ENCODE data around the gene CCNG2. TPM values are rescaled to one million over a fixed set of nuclear protein-coding genes. Genes with fewer than 3 reads are reported as not detected.

CCNG2 gene
- total RNA-seq, 1 donor from 2014 or later = 7.8 TPM

DNA sequence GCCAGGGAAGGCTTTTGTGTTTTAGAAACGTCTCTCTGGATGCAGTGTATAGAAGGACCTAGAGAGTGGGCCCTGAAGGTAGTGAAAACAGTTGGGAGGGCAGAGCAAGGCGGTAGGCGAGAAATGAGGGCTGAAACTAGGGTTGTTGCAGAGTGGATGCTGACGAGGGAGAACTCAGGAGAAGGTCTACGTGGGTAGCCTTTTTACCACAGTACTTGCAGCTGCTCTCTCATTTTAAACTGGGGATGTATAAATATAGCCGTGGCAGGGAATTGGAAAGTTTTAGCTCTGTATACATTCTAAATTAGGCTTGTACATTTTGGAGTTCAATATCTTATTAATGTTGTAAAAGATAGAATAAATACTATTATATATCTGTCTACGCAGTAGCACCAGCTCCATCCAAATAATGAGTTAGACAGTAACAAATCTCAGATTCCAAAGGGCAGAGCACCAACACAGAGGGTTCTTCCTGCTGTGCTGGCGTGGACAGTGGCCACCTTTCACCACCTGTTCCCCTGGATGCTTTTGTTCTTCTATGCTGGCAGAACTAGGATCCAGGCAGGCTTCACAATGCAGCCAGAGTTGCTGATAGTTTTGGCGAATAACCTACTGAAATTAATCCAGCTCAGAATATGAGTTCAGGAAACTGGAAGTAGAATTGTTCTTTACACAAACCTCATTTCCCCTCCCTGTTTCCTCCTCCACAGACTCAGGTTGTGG lies 31.7 kb downstream of the CCNG2 start:
- H3K36me3 Mint-ChIP-seq (ENCODE audit: low read depth) = no peaks in the 10 kb centered on the region
- H3K4me3 Mint-ChIP-seq = no peak overlapping the region
- H3K9me3 Mint-ChIP-seq = no peaks in the 10 kb centered on the region
- DNase-seq (ENCODE audit: low spot score) = no peak
- H3K4me1 Mint-ChIP-seq (ENCODE audit: low read depth) = peaks cover 8% of the 10 kb centered on the region
- intact Hi-C loops (cut with micrococcal nuclease) = no loop called here
- no peak overlapping the region for H3K27ac Mint-ChIP-seq
- H3K27me3 Mint-ChIP-seq (ENCODE audit: insufficient read depth) = peaks cover 12% of the 10 kb centered on the region

GRCh38 chr4:77189412-77189811 lies 32.4 kb downstream of the CCNG2 start:
- Mint-ChIP-seq H3K4me1 (ENCODE audit: low read depth) (peaks cover 15% of the 10 kb centered on the region), H3K36me3 (ENCODE audit: low read depth) (no peaks in the 10 kb centered on the region), H3K27ac (no peak overlapping the region), H3K9me3 (no peaks in the 10 kb centered on the region), H3K27me3 (ENCODE audit: insufficient read depth) (peaks cover 10% of the 10 kb centered on the region), H3K4me3 (no peak overlapping the region)
- intact Hi-C loops (cut with micrococcal nuclease) = no loop called here
- DNase-seq (ENCODE audit: low spot score) = no peak

DNA sequence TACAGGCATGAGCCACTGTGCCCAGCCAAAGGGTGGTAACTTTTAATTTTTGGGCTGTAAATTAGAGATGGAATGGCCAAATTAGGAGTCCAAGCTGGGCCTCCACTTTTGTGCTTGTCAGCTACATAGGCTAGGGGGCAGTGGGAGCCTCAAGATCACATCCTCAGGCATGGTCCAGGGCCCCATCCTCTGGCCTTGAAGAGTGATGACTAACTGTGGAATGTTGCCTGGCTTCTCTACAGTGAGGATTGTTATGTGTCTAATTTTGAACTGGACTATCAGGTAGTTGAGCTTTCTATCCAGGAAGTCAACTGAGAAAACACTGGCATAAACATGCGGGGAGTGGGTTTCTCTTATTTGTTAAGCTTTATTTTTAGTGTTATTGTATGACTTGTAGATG lies 33.0 kb downstream of the CCNG2 start:
- intact Hi-C loops (cut with micrococcal nuclease) = no loop called here
- no peaks in the 10 kb centered on the region for H3K36me3 Mint-ChIP-seq (ENCODE audit: low read depth)

GRCh38 chr4:77193046-77193445 lies 36.0 kb downstream of the CCNG2 start:
- Mint-ChIP-seq H3K4me3 (peak overlapping the region; percentile 83), H3K4me1 (ENCODE audit: low read depth) (peaks cover 20% of the 10 kb centered on the region), H3K36me3 (ENCODE audit: low read depth) (no peaks in the 10 kb centered on the region), H3K27ac (peak overlapping the region; percentile 79), H3K9me3 (no peaks in the 10 kb centered on the region), H3K27me3 (ENCODE audit: insufficient read depth) (peaks cover 6% of the 10 kb centered on the region)
- no peak for DNase-seq (ENCODE audit: low spot score)
- intact Hi-C loops (cut with micrococcal nuclease) = loop anchor here (1.0 kb wide), 1 partner anchor 36 kb away; the partner anchor contains the start of gene CCNG2

More for the DNA sequence above, 33.0 kb downstream of the CCNG2 start:
- Mint-ChIP-seq H3K27me3 (ENCODE audit: insufficient read depth) (peaks cover 9% of the 10 kb centered on the region), H3K9me3 (no peaks in the 10 kb centered on the region), H3K4me3 (no peak overlapping the region), H3K4me1 (ENCODE audit: low read depth) (peaks cover 20% of the 10 kb centered on the region), H3K27ac (no peak overlapping the region)
- no peak for DNase-seq (ENCODE audit: low spot score)

GRCh38 chr4:77193511-77194102 lies 36.6 kb downstream of the CCNG2 start:
- Mint-ChIP-seq H3K4me1 (ENCODE audit: low read depth) (peaks cover 20% of the 10 kb centered on the region), H3K27me3 (ENCODE audit: insufficient read depth) (peaks cover 6% of the 10 kb centered on the region), H3K4me3 (peak overlapping the region; percentile 83), H3K9me3 (no peaks in the 10 kb centered on the region), H3K36me3 (ENCODE audit: low read depth) (no peaks in the 10 kb centered on the region), H3K27ac (peak overlapping the region; percentile 79)
- intact Hi-C loops (cut with micrococcal nuclease) = loop anchor here (1.0 kb wide), 1 partner anchor 36 kb away; the partner anchor contains the start of gene CCNG2
- DNase-seq (ENCODE audit: low spot score) = peak; percentile 67

DNA sequence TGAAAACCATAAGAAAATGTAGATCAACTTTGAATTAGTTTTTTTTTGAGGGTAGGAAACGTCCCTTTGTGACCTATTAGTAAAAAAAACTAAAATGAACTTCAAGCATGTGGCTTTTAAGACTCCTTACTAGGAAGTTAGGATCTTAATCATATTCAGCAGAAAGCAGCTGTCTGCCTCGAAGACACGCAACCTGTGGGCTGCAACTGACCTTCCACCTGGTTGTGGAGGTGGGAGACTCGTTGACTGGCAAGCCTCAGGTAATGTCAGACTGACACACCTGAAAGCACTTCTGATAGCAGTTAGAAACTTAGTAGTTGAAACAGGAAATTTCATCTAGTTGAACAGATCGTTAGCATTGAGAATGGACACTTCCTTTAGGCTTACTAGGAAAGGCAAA lies 37.4 kb downstream of the CCNG2 start:
- DNase-seq (ENCODE audit: low spot score) = no peak
- intact Hi-C loops (cut with micrococcal nuclease) = no loop called here
- Mint-ChIP-seq H3K27me3 (ENCODE audit: insufficient read depth) (peaks cover 6% of the 10 kb centered on the region), H3K27ac (no peak overlapping the region), H3K4me1 (ENCODE audit: low read depth) (peaks cover 20% of the 10 kb centered on the region), H3K4me3 (peak overlapping the region; percentile 5), H3K36me3 (ENCODE audit: low read depth) (no peaks in the 10 kb centered on the region), H3K9me3 (no peaks in the 10 kb centered on the region)

DNA sequence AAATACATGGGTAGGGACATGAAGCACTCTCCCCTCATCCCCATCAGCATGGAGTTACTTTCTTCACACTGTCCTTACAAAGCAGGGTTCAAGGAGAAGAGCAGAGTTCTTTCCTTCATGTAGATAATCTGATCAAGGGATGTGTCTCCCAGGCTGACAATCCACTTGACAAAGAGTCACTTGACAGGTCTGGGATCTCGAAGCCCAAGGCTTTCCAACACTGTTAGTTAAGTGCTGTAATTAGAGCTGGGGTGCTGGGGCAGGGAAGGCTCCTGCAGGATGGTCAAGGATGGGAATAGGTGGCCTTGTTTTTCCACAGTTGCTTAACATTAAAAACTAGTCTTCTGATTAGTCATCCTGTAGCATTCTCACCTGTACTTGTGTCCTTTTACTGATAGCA lies 38.0 kb downstream of the CCNG2 start:
- DNase-seq (ENCODE audit: low spot score) = no peak
- Mint-ChIP-seq H3K9me3 (no peaks in the 10 kb centered on the region), H3K4me1 (ENCODE audit: low read depth) (peaks cover 20% of the 10 kb centered on the region), H3K27ac (no peak overlapping the region), H3K36me3 (ENCODE audit: low read depth) (no peaks in the 10 kb centered on the region), H3K4me3 (no peak overlapping the region), H3K27me3 (ENCODE audit: insufficient read depth) (peaks cover 9% of the 10 kb centered on the region)
- intact Hi-C loops (cut with micrococcal nuclease) = no loop called here

DNA sequence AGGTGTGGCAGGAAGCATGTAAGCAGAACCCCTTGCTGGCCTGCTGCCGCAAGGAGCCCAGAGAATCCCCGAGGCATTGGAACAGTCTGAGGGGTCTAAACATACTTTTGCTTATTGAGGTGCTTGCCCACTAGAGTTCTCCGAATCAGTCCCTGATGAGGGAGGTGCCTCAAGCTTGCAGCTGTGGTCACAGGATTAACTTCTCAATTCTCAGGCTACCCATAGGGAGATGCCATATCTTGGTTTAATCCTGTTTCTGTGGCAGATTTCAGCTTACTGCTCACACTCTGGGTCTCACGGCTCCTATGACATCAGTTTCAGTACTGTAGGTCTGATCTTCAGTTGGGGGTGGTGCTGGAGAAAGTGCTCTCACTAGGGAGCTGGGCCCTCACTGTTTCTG lies 39.9 kb downstream of the CCNG2 start:
- H3K4me1 Mint-ChIP-seq (ENCODE audit: low read depth) = peaks cover 23% of the 10 kb centered on the region
- DNase-seq (ENCODE audit: low spot score) = no peak
- no peak overlapping the region for H3K4me3 Mint-ChIP-seq
- H3K36me3 Mint-ChIP-seq (ENCODE audit: low read depth) = no peaks in the 10 kb centered on the region
- intact Hi-C loops (cut with micrococcal nuclease) = no loop called here
- H3K9me3 Mint-ChIP-seq = no peaks in the 10 kb centered on the region
- H3K27ac Mint-ChIP-seq = no peak overlapping the region
- H3K27me3 Mint-ChIP-seq (ENCODE audit: insufficient read depth) = peaks cover 8% of the 10 kb centered on the region

- Mint-ChIP-seq H3K9me3 (no peaks in the 10 kb centered on the region), H3K4me1 (ENCODE audit: low read depth) (peaks cover 28% of the 10 kb centered on the region), H3K27ac (no peak overlapping the region), H3K27me3 (ENCODE audit: insufficient read depth) (peaks cover 8% of the 10 kb centered on the region), H3K36me3 (ENCODE audit: low read depth) (no peaks in the 10 kb centered on the region), H3K4me3 (no peak overlapping the region)
- intact Hi-C loops (cut with micrococcal nuclease) = no loop called here
- DNase-seq (ENCODE audit: low spot score) = no peak
These were observed 40.4 kb downstream of the CCNG2 start for GRCh38 chr4:77197361-77197760.

DNA sequence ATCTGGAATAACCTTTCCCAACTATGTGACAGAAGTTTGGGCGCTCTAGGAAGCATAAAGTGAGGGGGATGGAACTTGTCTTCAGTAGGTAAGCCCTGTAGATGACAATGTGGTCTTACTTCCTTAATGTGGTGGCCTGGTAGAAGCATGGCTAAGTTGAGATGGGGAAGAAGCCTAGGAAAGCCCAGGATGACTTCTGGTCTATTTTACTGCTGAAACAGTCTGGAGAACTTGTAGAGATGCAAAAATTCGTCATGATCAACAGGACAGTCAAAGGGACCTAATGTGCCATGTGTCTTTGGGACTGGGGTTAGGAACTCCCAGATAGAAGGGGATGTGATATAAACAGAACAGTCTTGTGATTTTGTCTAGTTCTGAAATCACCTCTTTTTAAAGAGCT lies 40.8 kb downstream of the CCNG2 start:
- Mint-ChIP-seq H3K4me1 (ENCODE audit: low read depth) (peaks cover 33% of the 10 kb centered on the region), H3K27ac (no peak overlapping the region), H3K36me3 (ENCODE audit: low read depth) (no peaks in the 10 kb centered on the region), H3K9me3 (no peaks in the 10 kb centered on the region), H3K4me3 (no peak overlapping the region), H3K27me3 (ENCODE audit: insufficient read depth) (peaks cover 8% of the 10 kb centered on the region)
- intact Hi-C loops (cut with micrococcal nuclease) = no loop called here
- DNase-seq (ENCODE audit: low spot score) = no peak

DNA sequence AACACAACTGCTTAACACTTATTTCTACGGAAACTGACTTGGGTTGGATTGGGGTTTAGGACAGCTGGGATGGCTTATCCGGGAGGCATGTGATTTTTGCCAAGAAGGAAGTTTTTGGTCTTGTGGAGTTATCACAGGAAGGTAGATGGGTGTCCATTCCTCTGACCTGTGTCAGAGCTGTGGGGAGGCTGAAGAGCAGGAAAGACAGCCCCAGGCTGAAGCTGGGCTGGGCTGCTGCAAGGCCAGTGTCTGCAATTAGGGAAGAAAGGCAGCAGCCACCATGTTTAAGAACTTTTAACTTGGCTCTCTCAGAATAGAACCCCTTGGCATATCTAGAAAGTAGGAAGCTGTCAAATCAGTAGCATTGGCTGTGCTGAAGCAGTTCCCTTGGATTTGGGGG lies 42.3 kb downstream of the CCNG2 start:
- intact Hi-C loops (cut with micrococcal nuclease) = no loop called here
- H3K9me3 Mint-ChIP-seq = no peaks in the 10 kb centered on the region
- no peak overlapping the region for H3K4me3 Mint-ChIP-seq
- peaks cover 19% of the 10 kb centered on the region for H3K4me1 Mint-ChIP-seq (ENCODE audit: low read depth)
- H3K27ac Mint-ChIP-seq = no peak overlapping the region
- no peak for DNase-seq (ENCODE audit: low spot score)
- H3K36me3 Mint-ChIP-seq (ENCODE audit: low read depth) = no peaks in the 10 kb centered on the region
- peaks cover 9% of the 10 kb centered on the region for H3K27me3 Mint-ChIP-seq (ENCODE audit: insufficient read depth)

- Mint-ChIP-seq H3K27me3 (ENCODE audit: insufficient read depth) (peaks cover 7% of the 10 kb centered on the region), H3K27ac (no peak overlapping the region), H3K9me3 (no peaks in the 10 kb centered on the region), H3K4me3 (no peak overlapping the region), H3K36me3 (ENCODE audit: low read depth) (no peaks in the 10 kb centered on the region), H3K4me1 (ENCODE audit: low read depth) (peaks cover 15% of the 10 kb centered on the region)
- intact Hi-C loops (cut with micrococcal nuclease) = loop anchor here (5.0 kb wide), 1 partner anchor 252 kb away; the partner anchor contains the start of gene SEPTIN11
- DNase-seq (ENCODE audit: low spot score) = no peak
These were observed 42.7 kb downstream of the CCNG2 start for GRCh38 chr4:77199701-77200100.

DNA sequence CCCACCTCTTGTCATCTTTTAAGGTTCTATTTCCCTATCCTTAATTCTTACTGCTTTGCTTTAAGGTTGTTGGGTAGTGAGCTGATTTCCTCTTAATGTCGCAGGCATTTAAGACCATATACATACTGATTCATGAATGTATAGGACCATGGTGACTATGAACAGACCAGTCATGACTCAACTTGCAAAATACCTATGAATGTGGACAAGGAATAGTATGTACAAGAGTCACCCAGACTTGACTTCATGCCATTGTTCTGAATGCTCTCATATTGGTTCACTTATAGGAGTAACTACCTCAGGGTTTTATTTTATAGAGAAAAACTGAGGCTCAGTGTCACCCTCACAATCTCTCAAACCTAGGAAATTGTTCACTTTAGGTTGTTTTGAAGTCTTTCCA lies 44.3 kb downstream of the CCNG2 start:
- peaks cover 13% of the 10 kb centered on the region for H3K4me1 Mint-ChIP-seq (ENCODE audit: low read depth)
- H3K36me3 Mint-ChIP-seq (ENCODE audit: low read depth) = no peaks in the 10 kb centered on the region
- H3K4me3 Mint-ChIP-seq = no peak overlapping the region
- no peak overlapping the region for H3K27ac Mint-ChIP-seq
- no peak for DNase-seq (ENCODE audit: low spot score)
- peaks cover 7% of the 10 kb centered on the region for H3K27me3 Mint-ChIP-seq (ENCODE audit: insufficient read depth)
- H3K9me3 Mint-ChIP-seq = no peaks in the 10 kb centered on the region
- intact Hi-C loops (cut with micrococcal nuclease) = loop anchor here (5.0 kb wide), 1 partner anchor 254 kb away; the partner anchor contains the start of gene SEPTIN11

Data from activated T-helper 1 cell treated with anti-CD3 and anti-CD28 coated beads, Interleukin-12 subunit alpha, Interleukin-12 subunit beta, Interleukin-2, Interleukin-4 antibody, amounts not matched to agents 30 ng/mL and 10 ng/mL and 1 ng/mL, durations not matched to agents 14 hours and 24 hours and 36 hours (primary cell).